ENCODE results near the gene LZTS3.
"Not testable (repeated sequence)": the region's sequence is repeated elsewhere in the genome, so short reads cannot be mapped to it uniquely, and the experiment has no call there.

The LZTS3 gene

DNA sequence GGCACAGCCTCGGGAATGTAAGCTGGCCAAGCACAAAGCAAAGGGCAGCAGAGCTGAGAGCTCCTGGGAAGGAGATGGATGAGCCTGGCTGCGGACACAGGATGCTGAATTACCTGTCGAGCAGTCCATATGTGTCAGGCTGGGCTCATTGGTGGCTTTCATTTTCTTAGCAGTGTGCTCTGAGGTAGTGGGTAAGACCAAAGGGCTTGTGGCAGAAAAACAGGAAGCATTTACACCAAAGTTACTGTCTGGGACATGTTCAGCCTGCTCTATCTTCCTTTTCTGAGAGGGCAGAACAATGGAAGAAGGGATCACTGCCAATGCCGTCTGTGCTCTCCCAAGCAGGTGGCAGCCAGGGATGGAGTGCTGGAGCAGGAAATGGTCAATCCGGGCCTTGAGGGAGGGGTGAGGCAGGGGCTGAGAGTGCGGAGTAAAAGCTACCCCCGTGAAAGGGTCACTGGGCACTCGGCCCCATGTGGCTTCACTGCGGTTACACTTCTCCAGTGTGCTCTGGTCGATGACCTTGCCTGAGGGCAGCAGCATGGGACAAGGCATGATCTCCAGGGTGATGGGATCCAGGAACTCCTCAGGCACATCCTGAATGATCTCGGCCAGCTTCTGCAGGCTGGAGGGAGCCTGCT is 52.0 kb downstream of the LZTS3 start:
- Histone ChIP-seq H3K27me3 (ENCODE audit: control insufficient read depth, insufficient read depth, low read length) (no peaks in the 10 kb centered on the region), H3K27ac (ENCODE audit: low read depth, low read length) (no peak overlapping the region), H3K4me1 (ENCODE audit: control insufficient read depth, insufficient read depth, low read length) (no peaks in the 10 kb centered on the region), H3K36me3 (ENCODE audit: control insufficient read depth, insufficient read depth, low read length) (peaks cover 15% of the 10 kb centered on the region), H3K9ac (ENCODE audit: low read length) (no peak overlapping the region), H3K4me3 (ENCODE audit: low read length) (no peak overlapping the region)

GRCh38 chr20:3119044-3119443 is 54.3 kb downstream of the LZTS3 start:
- H3K27ac ChIP-seq (ENCODE audit: low read depth, low read length): no peak overlapping the region
- H3K27me3 ChIP-seq (ENCODE audit: control insufficient read depth, insufficient read depth, low read length): no peaks in the 10 kb centered on the region
- no peak overlapping the region for H3K9ac ChIP-seq (ENCODE audit: low read length)
- no peaks in the 10 kb centered on the region for H3K4me1 ChIP-seq (ENCODE audit: control insufficient read depth, insufficient read depth, low read length)
- H3K36me3 ChIP-seq (ENCODE audit: control insufficient read depth, insufficient read depth, low read length): peaks cover 15% of the 10 kb centered on the region
- no peak overlapping the region for H3K4me3 ChIP-seq (ENCODE audit: low read length)

- H3K27ac ChIP-seq (ENCODE audit: low read depth, low read length); H3K4me1 ChIP-seq (ENCODE audit: control insufficient read depth, insufficient read depth, low read length); H3K9ac ChIP-seq (ENCODE audit: low read length); H3K4me3 ChIP-seq (ENCODE audit: low read length); H3K27me3 ChIP-seq (ENCODE audit: control insufficient read depth, insufficient read depth, low read length): not testable (repeated sequence)
- H3K36me3 ChIP-seq (ENCODE audit: control insufficient read depth, insufficient read depth, low read length): peaks cover 19% of the 10 kb centered on the region
These were observed 55.4 kb downstream of the LZTS3 start for GRCh38 chr20:3117839-3118379.

DNA sequence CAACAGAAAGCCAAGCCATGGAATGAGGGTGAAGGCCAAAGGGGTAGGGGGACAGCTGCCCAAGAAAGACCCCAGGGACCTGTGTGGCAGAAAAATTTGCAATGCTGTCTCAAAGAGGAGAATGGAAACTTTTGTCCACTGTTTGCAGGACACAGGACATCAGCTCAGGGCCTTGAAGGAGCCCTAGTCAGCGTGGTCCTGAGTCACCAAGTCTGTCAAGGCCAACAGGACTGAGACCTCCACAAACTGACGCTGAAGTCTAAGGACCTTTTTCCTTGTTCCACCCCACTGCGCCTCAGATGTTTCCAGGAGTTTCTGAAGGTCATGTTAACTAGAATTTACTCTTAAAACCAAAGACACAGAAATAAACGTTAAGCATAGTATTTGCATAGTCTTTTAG is 57.0 kb downstream of the LZTS3 start:
- no peak overlapping the region for H3K4me3 ChIP-seq (ENCODE audit: low read length)
- peaks cover 11% of the 10 kb centered on the region for H3K36me3 ChIP-seq (ENCODE audit: control insufficient read depth, insufficient read depth, low read length)
- no peaks in the 10 kb centered on the region for H3K4me1 ChIP-seq (ENCODE audit: control insufficient read depth, insufficient read depth, low read length)

GRCh38 chr20:3115190-3116107 is 57.9 kb downstream of the LZTS3 start:
- Histone ChIP-seq H3K4me1 (ENCODE audit: control insufficient read depth, insufficient read depth, low read length) (no peaks in the 10 kb centered on the region), H3K27me3 (ENCODE audit: control insufficient read depth, insufficient read depth, low read length) (no peaks in the 10 kb centered on the region), H3K9ac (ENCODE audit: low read length) (no peak overlapping the region), H3K36me3 (ENCODE audit: control insufficient read depth, insufficient read depth, low read length) (peaks cover 6% of the 10 kb centered on the region), H3K27ac (ENCODE audit: low read depth, low read length) (no peak overlapping the region), H3K4me3 (ENCODE audit: low read length) (no peak overlapping the region)

More for the DNA sequence above, 57.0 kb downstream of the LZTS3 start:
- H3K27ac ChIP-seq (ENCODE audit: low read depth, low read length): no peak overlapping the region
- H3K27me3 ChIP-seq (ENCODE audit: control insufficient read depth, insufficient read depth, low read length): no peaks in the 10 kb centered on the region
- no peak overlapping the region for H3K9ac ChIP-seq (ENCODE audit: low read length)
